H9 (cell line): Measurements from ENCODE around the gene RUNX1. TPM values are rescaled to one million over a fixed set of nuclear protein-coding genes. Genes with fewer than 3 reads are reported as not detected.

Experiments used
- DNase-seq: peaks from one replicate; pipeline ENCODE4 v3.0.0-alpha.2; 2017
- H2AFZ ChIP-seq: one replicate; pipeline ENCODE4 v1.6.1; 2013; ENCODE audit warnings: mild to moderate bottlenecking, low read length, control low read depth, moderate library complexity
- H2AK5ac ChIP-seq: 2 replicates; pipeline ENCODE4 v1.6.1; 2013; ENCODE audit warnings: low read length, control low read depth, mixed read lengths; ENCODE audit not compliant: insufficient read length
- H2BK120ac ChIP-seq: one replicate; pipeline ENCODE4 v1.6.1; 2013; ENCODE audit warnings: low read depth, mild to moderate bottlenecking, low read length, control low read depth, inconsistent platforms; ENCODE audit not compliant: poor library complexity, severe bottlenecking
- H2BK12ac ChIP-seq: 2 replicates; pipeline ENCODE4 v1.6.1; 2013; ENCODE audit warnings: low read length, control low read depth, mixed read lengths, low read depth; ENCODE audit not compliant: insufficient read length
- H2BK15ac ChIP-seq: 2 replicates; pipeline ENCODE4 v1.6.1; 2013; ENCODE audit warnings: low read depth, low read length, control low read depth
- H2BK20ac ChIP-seq: one replicate; pipeline ENCODE4 v1.6.1; 2013; ENCODE audit warnings: low read depth, mild to moderate bottlenecking, low read length, control low read depth, inconsistent platforms; ENCODE audit not compliant: poor library complexity, severe bottlenecking
- H2BK5ac ChIP-seq: 2 replicates; pipeline ENCODE4 v1.6.1; 2013; ENCODE audit warnings: low read length, control low read depth, mixed read lengths; ENCODE audit not compliant: insufficient read length
- H3K14ac ChIP-seq: 2 replicates; pipeline ENCODE4 v1.6.1; 2013; ENCODE audit warnings: low read length, control low read depth; ENCODE audit not compliant: insufficient read depth
- H3K18ac ChIP-seq: 2 replicates; pipeline ENCODE4 v1.6.1; 2013; ENCODE audit warnings: low read depth, mild to moderate bottlenecking, mixed read lengths, low read length, control low read depth; ENCODE audit not compliant: insufficient read length
- H3K23ac ChIP-seq: 2 replicates; pipeline ENCODE4 v1.6.1; 2013; ENCODE audit warnings: low read length, control low read depth, mixed read lengths, low read depth; ENCODE audit not compliant: insufficient read length
- H3K23me2 ChIP-seq: 2 replicates; pipeline ENCODE4 v1.6.1; 2013; ENCODE audit warnings: low read depth, mild to moderate bottlenecking, mixed read lengths, low read length, control low read depth; ENCODE audit not compliant: insufficient read length, poor library complexity, severe bottlenecking
- H3K27ac ChIP-seq: 2 replicates; pipeline ENCODE4 v1.5.1; 2013; ENCODE audit warnings: low read length, control low read depth, mixed read lengths, low read depth; ENCODE audit not compliant: insufficient read length
- H3K27me3 ChIP-seq: 2 replicates; pipeline ENCODE4 v1.6.1; 2013; ENCODE audit warnings: low read length, control low read depth, inconsistent platforms; ENCODE audit not compliant: insufficient read depth
- H3K4ac ChIP-seq: 2 replicates; pipeline ENCODE4 v1.6.1; 2013; ENCODE audit warnings: low read depth, mild to moderate bottlenecking, control low read depth, inconsistent platforms, low read length, moderate library complexity
- H3K4me1 ChIP-seq: 2 replicates; pipeline ENCODE4 v1.6.1; 2013; ENCODE audit warnings: low read length, control low read depth, inconsistent platforms; ENCODE audit not compliant: insufficient read depth
- H3K4me2 ChIP-seq: 2 replicates; pipeline ENCODE4 v1.6.1; 2013; ENCODE audit warnings: low read length, control low read depth, mixed read lengths; ENCODE audit not compliant: insufficient read length, insufficient read depth
- H3K56ac ChIP-seq: 2 replicates; pipeline ENCODE4 v1.6.1; 2013; ENCODE audit warnings: low read depth, mild to moderate bottlenecking, mixed read lengths, low read length, control low read depth; ENCODE audit not compliant: insufficient read length
- H3K79me1 ChIP-seq: 2 replicates; pipeline ENCODE4 v1.6.1; 2013; ENCODE audit warnings: low read depth, mild to moderate bottlenecking, moderate library complexity, low read length, control low read depth, inconsistent platforms; ENCODE audit not compliant: insufficient read depth, poor library complexity, severe bottlenecking
- H3K79me2 ChIP-seq: 2 replicates; pipeline ENCODE4 v1.6.1; 2013; ENCODE audit warnings: low read length, control low read depth, inconsistent platforms; ENCODE audit not compliant: insufficient read depth
- H3K9ac ChIP-seq: 2 replicates; pipeline ENCODE4 v1.6.1; 2013; ENCODE audit warnings: low read length, control low read depth, mixed read lengths; ENCODE audit not compliant: insufficient read length; ENCODE audit errors: extremely low read depth
- H3K9me3 ChIP-seq: one replicate; pipeline ENCODE4 v1.6.1; 2013; ENCODE audit warnings: low read depth, low read length, inconsistent platforms; ENCODE audit not compliant: control insufficient read depth
- H3T11ph ChIP-seq: one replicate; pipeline ENCODE4 v1.6.1; 2013; ENCODE audit warnings: mild to moderate bottlenecking, low read length, control low read depth, inconsistent platforms
- H4K20me1 ChIP-seq: one replicate; pipeline ENCODE4 v1.6.1; 2013; ENCODE audit not compliant: control insufficient read depth, insufficient read length, insufficient read depth
- H4K5ac ChIP-seq: 2 replicates; pipeline ENCODE4 v1.6.1; 2013; ENCODE audit warnings: low read depth, mild to moderate bottlenecking, mixed read lengths, low read length, control low read depth; ENCODE audit not compliant: insufficient read length
- H4K8ac ChIP-seq: replicated peaks from 2 replicates; pipeline ENCODE4 v1.6.1; 2013; ENCODE audit warnings: low read length, control low read depth, mixed read lengths, low read depth; ENCODE audit not compliant: insufficient read length
- H4K91ac ChIP-seq: 2 replicates; pipeline ENCODE4 v1.6.1; 2013; ENCODE audit warnings: low read depth, mild to moderate bottlenecking, moderate library complexity, mixed read lengths, low read length, control low read depth; ENCODE audit not compliant: insufficient read length
- H3K27ac Mint-ChIP-seq, 3 experiments: 2 replicates in 2 of 3; 3 replicates in 1 of 3; pipeline ENCODE4 v1.8.0; 2020 to 2021; ENCODE audit warnings: mixed read lengths in 3 of 3, mild to moderate bottlenecking in 1 of 3, moderate library complexity in 1 of 3
- H3K27me3 Mint-ChIP-seq: 2 replicates; pipeline ENCODE4 v1.8.0; 2021; ENCODE audit warnings: low read depth, mild to moderate bottlenecking, moderate library complexity, mixed read lengths
- H3K36me3 Mint-ChIP-seq, 3 experiments: 2 replicates in 2 of 3; 3 replicates in 1 of 3; pipeline ENCODE4 v1.8.0; 2020 to 2021; ENCODE audit warnings: low read depth in 3 of 3, mixed read lengths in 3 of 3; ENCODE audit not compliant: insufficient read depth in 1 of 3
- H3K4me1 Mint-ChIP-seq, 2 experiments: 2 replicates each; pipeline ENCODE4 v1.8.0; 2020; ENCODE audit warnings: mixed read lengths in 2 of 2
- H3K4me3 Mint-ChIP-seq, 2 experiments: 2 replicates in 1 of 2; 3 replicates in 1 of 2; pipeline ENCODE4 v1.8.0; 2020 to 2021; ENCODE audit warnings: mild to moderate bottlenecking in 2 of 2, mixed read lengths in 2 of 2, moderate library complexity in 1 of 2
- H3K9me3 Mint-ChIP-seq, 2 experiments: 2 replicates in 1 of 2; 3 replicates in 1 of 2; pipeline ENCODE4 v1.8.0; 2020; ENCODE audit warnings: mild to moderate bottlenecking in 2 of 2, mixed read lengths in 2 of 2, moderate library complexity in 1 of 2
- CTCF ChIP-seq: fragments of 200-600 bp; sonication (generic); conservative IDR thresholded peaks from 3 replicates; pipeline ENCODE4 v1.8.0; 2021; ENCODE audit warnings: antibody characterized with exemption, mild to moderate bottlenecking
- WGBS: extraction: QIAGEN DNeasy Blood & Tissue Kit; methylation state at CpG from one replicate; pipeline ENCODE4 v1.1.7; 2013; ENCODE audit warnings: missing lambda C conversion rate, low lambda C conversion rate, mixed read lengths; ENCODE audit not compliant: insufficient read length; ENCODE audit errors: extremely low coverage; 5-methylcytosine and 5-hydroxymethylcytosine counted together
- total RNA-seq: library from RNA; stranded (reverse); gene quantifications from 2 replicates; pipeline ENCODE4 v1.2.1, GENCODE V29; 2021

RUNX1 gene
- total RNA-seq, 1 experiment from 2014 or later: 0.72 TPM

- Histone ChIP-seq H4K5ac (no peak overlapping the region), H3K9ac (no peak overlapping the region), H2AFZ (no peak overlapping the region), H2BK120ac (no peak overlapping the region), H2BK12ac (no peak overlapping the region), H2AK5ac (no peak overlapping the region), H3K27me3 (no peaks in the 10 kb centered on the region), H3K79me2 (no peaks in the 10 kb centered on the region), H4K91ac (no peak overlapping the region), H3K56ac (no peak overlapping the region), H3T11ph (no peak overlapping the region), H3K18ac (no peak overlapping the region), H3K9me3 (no peaks in the 10 kb centered on the region), H3K4ac (no peak overlapping the region), H3K4me2 (no peak overlapping the region), H3K14ac (0 out of 2 replicates have a peak overlapping the region, but pooled peaks have one; percentile 18), H2BK15ac (no peak overlapping the region), H3K4me1 (no peaks in the 10 kb centered on the region), H3K79me1 (no peaks in the 10 kb centered on the region), H2BK20ac (no peak overlapping the region), H4K20me1 (no peaks in the 10 kb centered on the region), H3K23me2 (no peaks in the 10 kb centered on the region), H4K8ac (no peak overlapping the region), H2BK5ac (no peak overlapping the region), H3K23ac (no peak overlapping the region), H3K27ac (no peak overlapping the region)
- H3K36me3 Mint-ChIP-seq: peaks cover 0 to 26% (median 2%) of the 10 kb centered on the region in 3 experiments; a peak in 5 of 7 replicates
- DNase-seq: no peak
- no peak for TF ChIP-seq CTCF
- peak overlapping the region in 1 of 3 experiments; percentile 66; a peak in 1 of 7 replicates for H3K27ac Mint-ChIP-seq
- H3K4me3 Mint-ChIP-seq: no peak overlapping the region
- H3K9me3 Mint-ChIP-seq: peaks cover 16% of the 10 kb centered on the region in 2 experiments
- no CpG with 5 or more reads among the region's 15 CpGs for WGBS
- H3K27me3 Mint-ChIP-seq: peaks cover 10% of the 10 kb centered on the region
- H3K4me1 Mint-ChIP-seq: peaks cover 6 to 13% of the 10 kb centered on the region in 2 experiments
Measured at GRCh38 chr21:34807881-34808568, 241.1 kb downstream of the RUNX1 start.
